NCI-H146 (cell line): Measurements from ENCODE around the gene HERC6.
"Not testable (repeated sequence)": the region's sequence is repeated elsewhere in the genome, so short reads cannot be mapped to it uniquely, and the experiment has no call there.

Source experiments
- DNase-seq: peaks from one replicate; lab custom pipeline; 2025; lab: John Stamatoyannopoulos, UW

Gene HERC6

GRCh38 chr4:88390128-88390527, 11.5 kb downstream of the HERC6 start:
- DNase-seq, result no peak

GRCh38 chr4:88391703-88392102, 13.1 kb downstream of the HERC6 start:
- no peak for DNase-seq

GRCh38 chr4:88396681-88397080, 18.0 kb downstream of the HERC6 start:
- DNase-seq, result no peak

DNA sequence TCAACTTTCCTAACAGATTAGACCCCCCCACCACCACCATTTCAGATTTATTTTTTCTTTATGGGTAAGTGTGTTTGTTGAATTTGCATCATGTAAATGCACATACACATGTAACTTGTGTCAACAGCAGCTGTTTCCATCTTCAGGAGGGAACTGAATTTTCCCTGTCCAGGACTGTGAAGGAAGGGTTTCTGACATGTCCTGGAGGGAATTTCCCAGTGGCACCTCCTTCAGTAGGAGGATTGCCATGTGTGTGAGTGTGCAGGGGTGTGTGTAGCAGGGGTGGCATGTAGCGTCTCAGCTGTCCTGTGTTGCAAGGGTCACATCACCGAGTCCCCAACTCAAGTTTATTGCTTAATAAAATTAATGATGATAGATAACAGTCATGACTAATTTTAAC, 19.7 kb downstream of the HERC6 start:
- no peak for DNase-seq

DNA sequence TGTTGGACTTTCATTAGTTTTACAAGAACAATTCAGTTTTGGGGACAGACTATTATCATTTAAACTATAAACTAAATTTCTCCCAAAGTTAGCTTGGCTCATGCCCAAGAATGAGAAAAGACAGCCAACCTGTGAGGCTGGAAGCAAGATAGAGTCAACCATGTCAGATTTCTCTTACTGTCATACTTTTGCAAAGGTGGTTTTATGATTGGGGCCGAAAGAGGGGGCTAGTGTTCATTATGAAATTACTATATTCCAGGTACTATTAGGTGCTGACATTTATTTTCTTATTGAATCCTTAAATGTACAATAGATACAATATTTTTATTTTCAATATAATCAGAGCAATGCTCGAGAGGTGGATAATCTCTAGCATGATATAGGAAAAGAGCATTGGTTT, 30.6 kb downstream of the HERC6 start:
- no peak for DNase-seq

DNA sequence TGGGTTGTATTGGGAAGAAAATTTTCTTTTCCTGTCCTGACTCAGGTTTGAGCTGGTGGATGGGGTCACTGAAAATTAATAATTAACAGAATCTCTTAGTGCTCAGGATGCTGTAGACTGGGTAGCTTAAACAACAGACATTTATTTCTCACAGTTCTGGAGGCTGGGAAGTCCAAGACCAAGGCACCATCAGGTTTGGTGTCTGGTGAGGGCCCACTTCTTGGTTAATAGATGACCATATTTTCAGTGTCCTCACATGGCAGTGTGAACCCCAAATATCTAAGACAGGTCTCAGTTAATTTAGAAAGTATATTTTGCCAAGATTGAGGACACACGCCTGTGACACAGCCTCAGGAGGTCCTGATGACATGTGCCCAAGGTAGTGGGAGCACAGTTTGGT, 31.1 kb downstream of the HERC6 start:
- no peak for DNase-seq

DNA sequence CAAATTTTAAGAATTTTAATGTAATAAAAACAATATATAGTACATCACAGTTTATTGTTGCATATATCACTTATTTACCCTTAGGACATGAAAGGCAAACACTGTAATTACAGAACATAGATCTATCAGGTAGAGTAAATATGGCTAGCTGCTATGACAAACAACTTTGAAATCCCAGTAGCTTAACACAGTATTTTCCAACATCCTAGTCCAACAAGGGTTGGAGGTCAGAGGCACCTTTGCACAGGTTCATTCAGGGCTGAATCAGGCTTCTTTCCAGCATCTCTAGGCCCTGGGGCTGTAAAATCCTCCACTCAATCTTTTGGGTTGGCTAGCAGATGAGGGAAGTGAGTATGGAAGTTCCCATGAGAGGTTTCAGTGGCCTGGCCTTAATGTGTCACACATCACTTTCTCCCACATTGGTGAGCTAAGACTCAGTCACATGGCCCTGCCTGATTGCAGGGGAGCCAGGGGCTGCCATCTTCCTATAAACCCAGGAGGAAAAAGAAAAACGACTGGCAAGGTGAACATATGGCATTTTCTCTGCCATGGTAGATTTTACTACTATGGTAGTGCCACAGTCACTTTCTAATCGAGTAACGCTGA, 32.9 kb downstream of the HERC6 start:
- DNase-seq, result no peak

- DNase-seq, result no peak
Observed at GRCh38 chr4:88413801-88414200, 35.1 kb downstream of the HERC6 start.

GRCh38 chr4:88414755-88415154, 36.1 kb downstream of the HERC6 start:
- DNase-seq, result no peak

- DNase-seq, result no peak
Observed at GRCh38 chr4:88415982-88416381, 37.3 kb downstream of the HERC6 start.

- no peak for DNase-seq
Observed at GRCh38 chr4:88418411-88418810, 39.8 kb downstream of the HERC6 start.

- DNase-seq, result no peak
Observed at GRCh38 chr4:88419874-88420273, 41.2 kb downstream of the HERC6 start.

GRCh38 chr4:88420844-88421243, 42.2 kb downstream of the HERC6 start:
- no peak for DNase-seq

DNA sequence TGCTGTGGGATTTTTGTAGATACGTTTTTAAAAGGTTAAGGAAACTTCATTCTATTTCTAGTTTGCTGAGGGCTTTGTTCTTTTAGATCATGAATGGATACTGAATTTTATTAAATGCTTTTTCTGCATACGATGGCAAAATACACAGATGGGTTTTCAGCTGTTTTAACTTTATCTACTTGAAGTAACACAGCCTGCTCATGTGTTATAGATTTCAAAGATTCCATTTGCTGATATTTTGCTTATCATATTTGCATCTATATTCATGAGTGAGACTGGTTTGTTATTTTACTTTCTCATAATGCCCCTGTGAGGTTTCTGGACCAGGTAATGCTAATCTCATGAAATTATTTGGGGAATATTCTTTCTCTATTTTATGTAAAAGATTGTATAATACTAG, 43.8 kb downstream of the HERC6 start:
- DNase-seq, result no peak

- no peak for DNase-seq
Observed at GRCh38 chr4:88429401-88429800, 50.7 kb downstream of the HERC6 start.

GRCh38 chr4:88435987-88436693, 57.5 kb downstream of the HERC6 start:
- no peak for DNase-seq

GRCh38 chr4:88437873-88438272, 59.2 kb downstream of the HERC6 start:
- not testable (repeated sequence) for DNase-seq

GRCh38 chr4:88439161-88439760, 60.6 kb downstream of the HERC6 start:
- no peak for DNase-seq

DNA sequence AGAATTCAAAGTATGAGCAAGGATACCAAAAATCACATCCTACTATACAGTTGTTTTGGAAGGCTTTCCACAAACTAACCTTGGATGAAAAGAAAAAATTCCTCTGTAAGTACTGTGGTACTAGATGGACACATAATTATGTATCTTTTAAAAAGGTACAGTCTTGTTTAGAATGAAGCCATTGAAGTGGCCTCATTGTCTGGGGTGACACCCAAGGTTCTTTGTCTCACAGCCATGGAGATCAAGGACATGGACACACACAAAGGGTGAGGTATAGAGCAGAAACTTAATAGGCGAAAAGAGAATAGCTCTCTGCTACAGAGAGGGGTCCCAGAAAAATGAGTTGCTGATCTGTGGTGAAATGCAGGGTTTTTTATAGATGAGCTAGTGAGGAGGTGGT, 61.5 kb downstream of the HERC6 start:
- no peak for DNase-seq

GRCh38 chr4:88441696-88442095, 63.0 kb downstream of the HERC6 start:
- no peak for DNase-seq

DNA sequence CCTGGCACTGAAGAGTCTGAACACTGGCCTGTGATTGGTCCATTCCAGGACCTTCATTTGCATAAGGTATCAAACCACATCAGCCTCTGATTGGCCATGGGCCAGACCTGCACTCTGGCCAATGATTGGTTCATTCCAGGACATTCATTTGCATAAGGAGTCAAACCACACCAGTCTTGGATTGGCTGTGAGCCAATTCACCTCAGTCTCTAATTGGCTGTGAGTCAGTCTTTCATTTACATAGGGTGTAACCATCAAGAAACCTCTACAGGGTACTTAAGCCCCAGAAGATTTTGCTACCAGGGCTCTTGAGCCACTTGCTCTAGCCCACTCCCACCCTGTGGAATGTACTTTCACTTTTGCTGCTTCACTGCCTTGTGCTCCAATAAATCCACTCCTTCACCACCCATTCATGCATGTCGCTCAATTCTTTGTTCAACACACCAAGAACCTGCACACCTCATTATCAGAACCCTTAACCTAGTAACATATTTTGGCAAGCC, 64.1 kb downstream of the HERC6 start:
- DNase-seq, result no peak

DNA sequence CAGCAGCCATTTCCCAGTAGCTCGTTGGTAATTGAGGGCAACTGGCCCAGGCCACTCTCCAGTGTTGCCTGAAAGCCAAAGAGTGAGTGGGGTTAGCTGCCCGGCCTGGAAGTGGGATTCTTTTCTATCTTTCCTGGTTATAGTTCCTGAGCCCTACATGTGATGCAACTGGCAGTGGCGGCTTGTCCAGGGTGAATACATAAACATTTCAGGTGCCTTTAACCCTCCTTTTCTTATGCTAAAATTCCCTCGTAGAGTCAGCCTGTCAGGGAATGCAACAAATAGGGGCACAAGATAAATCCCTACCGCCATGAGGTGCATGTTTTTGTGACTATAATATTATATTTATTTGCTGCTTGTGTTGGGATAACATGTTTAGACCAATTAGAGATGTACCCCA, 64.8 kb downstream of the HERC6 start:
- DNase-seq, result no peak

GRCh38 chr4:88445252-88445651, 66.6 kb downstream of the HERC6 start:
- DNase-seq, result no peak
